Breast epithelium (tissue), 3 donors: ENCODE measurements around the gene FDCSP.

Source experiments
- CTCF ChIP-seq, 3 donors: fragments of 450-650 bp; IDR thresholded peaks; one replicate each; pipeline ENCODE4 v1.5.1; 2016 to 2017; ENCODE audit warnings: antibody characterized with exemption in 3 of 3, mild to moderate bottlenecking in 3 of 3, moderate library complexity in 3 of 3
- POLR2A ChIP-seq: fragments of 450-650 bp; IDR thresholded peaks from one replicate; pipeline ENCODE4 v1.6.1; 2016; ENCODE audit warnings: antibody characterized with exemption, mild to moderate bottlenecking, moderate library complexity

- no peak for TF ChIP-seq CTCF (IDR thresholded peaks at IDR 0.05)
- TF ChIP-seq POLR2A: no peak
Observed at GRCh38 chr4:70225824-70226223, at the start of gene FDCSP.
